ENCODE data around the gene SP2.

SP2 gene

DNA sequence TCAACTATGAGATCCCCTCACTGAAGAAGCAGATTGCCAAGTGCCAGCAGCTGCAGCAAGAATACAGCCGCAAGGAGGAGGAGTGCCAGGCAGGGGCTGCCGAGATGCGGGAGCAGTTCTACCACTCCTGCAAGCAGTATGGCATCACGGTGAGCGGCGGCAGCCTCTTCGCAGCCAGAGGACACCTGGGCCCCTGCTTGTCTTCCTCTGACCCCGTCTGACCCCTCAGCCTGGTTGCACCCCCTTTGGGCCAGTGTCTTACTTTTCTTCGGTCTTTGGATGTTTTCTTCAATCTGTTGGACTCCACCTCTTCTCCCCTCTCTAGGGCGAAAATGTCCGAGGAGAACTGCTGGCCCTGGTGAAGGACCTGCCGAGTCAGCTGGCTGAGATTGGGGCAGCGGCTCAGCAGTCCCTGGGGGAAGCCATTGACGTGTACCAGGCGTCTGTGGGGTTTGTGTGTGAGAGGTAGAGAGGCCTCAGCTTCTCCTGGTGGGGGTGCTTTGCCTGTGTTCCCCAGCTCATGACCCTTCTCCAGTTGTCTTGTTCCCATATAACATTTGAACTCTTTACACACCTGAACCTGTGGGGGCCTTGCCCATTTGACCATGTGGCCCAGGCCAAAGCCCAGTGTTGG lies 79.3 kb downstream of the SP2 start:
- Histone ChIP-seq H3K4ac (ENCODE audit: low read depth, low read length) (no peak overlapping the region), H2AK5ac (ENCODE audit: low read length) (no peak overlapping the region), H3K9ac (ENCODE audit: low read length) (no peak overlapping the region), H4K12ac (ENCODE audit: low read depth, low read length) (no peak overlapping the region), H2BK12ac (ENCODE audit: low read length) (no peak overlapping the region), H3K18ac (ENCODE audit: low read length) (no peak overlapping the region), H3K14ac (ENCODE audit: low read length) (no peak overlapping the region), H3K27ac (ENCODE audit: low read depth, low read length) (no peak overlapping the region), H3K23ac (ENCODE audit: low read length) (no peak overlapping the region), H3K9me3 (ENCODE audit: insufficient read depth, low read depth, low read length) (peaks cover 4% of the 10 kb centered on the region), H3K27me3 (ENCODE audit: insufficient read depth, low read length) (no peaks in the 10 kb centered on the region), H3K79me1 (ENCODE audit: low read length) (peaks cover 4% of the 10 kb centered on the region), H2BK5ac (ENCODE audit: low read depth, low read length, poor library complexity) (no peak overlapping the region), H4K8ac (ENCODE audit: low read depth, low read length) (no peak overlapping the region), H3K36me3 (ENCODE audit: control insufficient read depth in 1 of 2, insufficient read depth in 2 of 2, low read length in 2 of 2) (peaks cover 39 to 52% of the 10 kb centered on the region in 2 experiments), H3K4me2 (ENCODE audit: low read length) (no peak overlapping the region), H3K4me1 (ENCODE audit: control insufficient read depth in 1 of 2, insufficient read depth in 2 of 2, low read length in 2 of 2) (peaks cover 3 to 7% of the 10 kb centered on the region in 2 experiments), H3K79me2 (ENCODE audit: control insufficient read depth, insufficient read depth, low read length, poor library complexity) (peaks cover 4% of the 10 kb centered on the region), H4K91ac (ENCODE audit: low read depth, low read length) (no peak overlapping the region), H2AFZ (ENCODE audit: insufficient read depth, low read length, poor library complexity) (no peak overlapping the region), H2BK120ac (ENCODE audit: insufficient read depth, low read length, poor library complexity) (no peak overlapping the region), H3K4me3 (ENCODE audit: low read depth, low read length) (no peak overlapping the region)
- DNase-seq: no peak
- no CpG with 5 or more reads among the region's 15 CpGs for WGBS (ENCODE audit: extremely low coverage, insufficient coverage, insufficient read length)

DNA sequence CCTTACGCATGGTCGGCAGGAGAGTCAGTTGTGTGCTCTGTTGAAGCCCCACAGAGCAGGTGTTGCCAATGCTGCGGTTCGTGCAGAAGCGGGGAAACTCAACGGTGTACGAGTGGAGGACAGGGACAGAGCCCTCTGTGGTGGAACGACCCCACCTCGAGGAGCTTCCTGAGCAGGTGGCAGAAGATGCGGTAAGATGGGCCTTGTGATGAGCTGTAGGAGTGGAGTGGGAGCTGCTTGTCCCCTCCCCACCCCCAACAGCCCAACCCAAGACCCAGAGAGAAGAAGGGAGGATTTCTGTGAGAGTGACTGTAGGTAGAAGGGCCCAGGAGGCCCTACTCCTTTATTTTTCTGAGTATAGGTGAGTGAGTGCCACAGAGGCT lies 79.8 kb downstream of the SP2 start:
- Histone ChIP-seq H3K79me2 (ENCODE audit: control insufficient read depth, insufficient read depth, low read length, poor library complexity) (peaks cover 4% of the 10 kb centered on the region), H3K9me3 (ENCODE audit: insufficient read depth, low read depth, low read length) (peaks cover 4% of the 10 kb centered on the region), H3K4me2 (ENCODE audit: low read length) (no peak overlapping the region), H4K12ac (ENCODE audit: low read depth, low read length) (no peak overlapping the region), H3K4me1 (ENCODE audit: control insufficient read depth in 1 of 2, insufficient read depth in 2 of 2, low read length in 2 of 2) (peaks cover 3 to 5% of the 10 kb centered on the region in 2 experiments), H2BK5ac (ENCODE audit: low read depth, low read length, poor library complexity) (no peak overlapping the region), H2BK120ac (ENCODE audit: insufficient read depth, low read length, poor library complexity) (no peak overlapping the region), H3K27ac (ENCODE audit: low read depth, low read length) (no peak overlapping the region), H2BK12ac (ENCODE audit: low read length) (no peak overlapping the region), H3K36me3 (ENCODE audit: control insufficient read depth in 1 of 2, insufficient read depth in 2 of 2, low read length in 2 of 2) (peaks cover 43 to 57% of the 10 kb centered on the region in 2 experiments), H3K27me3 (ENCODE audit: insufficient read depth, low read length) (no peaks in the 10 kb centered on the region), H2AFZ (ENCODE audit: insufficient read depth, low read length, poor library complexity) (no peak overlapping the region), H3K23ac (ENCODE audit: low read length) (no peak overlapping the region), H3K14ac (ENCODE audit: low read length) (no peak overlapping the region), H3K9ac (ENCODE audit: low read length) (no peak overlapping the region), H2AK5ac (ENCODE audit: low read length) (no peak overlapping the region), H3K79me1 (ENCODE audit: low read length) (peaks cover 4% of the 10 kb centered on the region), H3K4me3 (ENCODE audit: low read depth, low read length) (no peak overlapping the region), H3K18ac (ENCODE audit: low read length) (no peak overlapping the region), H4K91ac (ENCODE audit: low read depth, low read length) (no peak overlapping the region), H4K8ac (ENCODE audit: low read depth, low read length) (no peak overlapping the region), H3K4ac (ENCODE audit: low read depth, low read length) (no peak overlapping the region)
- no peak for DNase-seq
- WGBS (ENCODE audit: extremely low coverage, insufficient coverage, insufficient read length): no CpG with 5 or more reads among the region's 10 CpGs

DNA sequence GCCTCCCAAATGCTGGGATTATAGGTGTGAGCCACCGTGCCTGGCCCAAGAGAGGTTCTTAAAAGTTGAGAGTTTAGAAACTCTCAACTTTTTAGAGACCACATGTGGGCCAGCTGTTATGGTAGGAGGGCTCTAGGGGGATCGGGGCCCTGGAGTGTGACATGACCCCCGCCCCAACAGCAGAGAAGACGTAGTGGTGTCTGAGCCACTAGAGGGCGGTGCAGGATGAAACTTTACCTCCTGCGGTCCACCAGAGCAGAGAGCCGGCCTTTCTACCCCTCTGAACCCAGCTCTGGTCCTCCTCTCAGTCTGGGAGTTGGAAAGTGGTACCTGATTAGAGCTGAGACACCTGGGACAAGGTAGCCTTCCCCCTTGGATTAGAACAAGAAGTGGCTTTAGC lies 82.3 kb downstream of the SP2 start:
- Histone ChIP-seq H3K4ac (ENCODE audit: low read depth, low read length) (no peak overlapping the region), H2AFZ (ENCODE audit: insufficient read depth, low read length, poor library complexity) (no peak overlapping the region), H2AK5ac (ENCODE audit: low read length) (no peak overlapping the region), H3K4me2 (ENCODE audit: low read length) (no peak overlapping the region), H3K14ac (ENCODE audit: low read length) (no peak overlapping the region), H3K9me3 (ENCODE audit: insufficient read depth, low read depth, low read length) (peaks cover 4% of the 10 kb centered on the region), H3K36me3 (ENCODE audit: control insufficient read depth in 1 of 2, insufficient read depth in 2 of 2, low read length in 2 of 2) (peaks cover 64 to 78% of the 10 kb centered on the region in 2 experiments), H3K79me2 (ENCODE audit: control insufficient read depth, insufficient read depth, low read length, poor library complexity) (no peaks in the 10 kb centered on the region), H4K12ac (ENCODE audit: low read depth, low read length) (no peak overlapping the region), H2BK12ac (ENCODE audit: low read length) (no peak overlapping the region), H3K79me1 (ENCODE audit: low read length) (no peaks in the 10 kb centered on the region), H3K23ac (ENCODE audit: low read length) (no peak overlapping the region), H3K4me3 (ENCODE audit: low read depth, low read length) (no peak overlapping the region), H4K91ac (ENCODE audit: low read depth, low read length) (no peak overlapping the region), H3K27ac (ENCODE audit: low read depth, low read length) (no peak overlapping the region), H4K8ac (ENCODE audit: low read depth, low read length) (no peak overlapping the region), H3K4me1 (ENCODE audit: control insufficient read depth in 1 of 2, insufficient read depth in 2 of 2, low read length in 2 of 2) (no peaks in the 10 kb centered on the region), H2BK5ac (ENCODE audit: low read depth, low read length, poor library complexity) (no peak overlapping the region), H3K27me3 (ENCODE audit: insufficient read depth, low read length) (no peaks in the 10 kb centered on the region), H3K18ac (ENCODE audit: low read length) (no peak overlapping the region), H2BK120ac (ENCODE audit: insufficient read depth, low read length, poor library complexity) (no peak overlapping the region), H3K9ac (ENCODE audit: low read length) (no peak overlapping the region)
- peak in 1 of 2 donors; percentile 40 for DNase-seq
- no CpG with 5 or more reads among the region's 7 CpGs for WGBS (ENCODE audit: extremely low coverage, insufficient coverage, insufficient read length)

All from trophoblast cell (in vitro differentiated cells and primary cell).